ENCODE measurements around the gene CDCP2.
"Not testable (repeated sequence)": the region's sequence is repeated elsewhere in the genome, so short reads cannot be mapped to it uniquely, and the experiment has no call there.

- TF ChIP-seq CTCF, POLR2A (IDR thresholded peaks at IDR 0.05): not testable (repeated sequence)
These were observed 58.1 kb downstream of the CDCP2 start for GRCh38 chr1:54094730-54095105.
